ENCODE measurements around the gene SLC17A9. TPM values are rescaled to one million over a fixed set of nuclear protein-coding genes. Genes with fewer than 3 reads are reported as not detected.

Gene SLC17A9
- total RNA-seq, 1 donor from 2014 or later, result 12.4 TPM

DNA sequence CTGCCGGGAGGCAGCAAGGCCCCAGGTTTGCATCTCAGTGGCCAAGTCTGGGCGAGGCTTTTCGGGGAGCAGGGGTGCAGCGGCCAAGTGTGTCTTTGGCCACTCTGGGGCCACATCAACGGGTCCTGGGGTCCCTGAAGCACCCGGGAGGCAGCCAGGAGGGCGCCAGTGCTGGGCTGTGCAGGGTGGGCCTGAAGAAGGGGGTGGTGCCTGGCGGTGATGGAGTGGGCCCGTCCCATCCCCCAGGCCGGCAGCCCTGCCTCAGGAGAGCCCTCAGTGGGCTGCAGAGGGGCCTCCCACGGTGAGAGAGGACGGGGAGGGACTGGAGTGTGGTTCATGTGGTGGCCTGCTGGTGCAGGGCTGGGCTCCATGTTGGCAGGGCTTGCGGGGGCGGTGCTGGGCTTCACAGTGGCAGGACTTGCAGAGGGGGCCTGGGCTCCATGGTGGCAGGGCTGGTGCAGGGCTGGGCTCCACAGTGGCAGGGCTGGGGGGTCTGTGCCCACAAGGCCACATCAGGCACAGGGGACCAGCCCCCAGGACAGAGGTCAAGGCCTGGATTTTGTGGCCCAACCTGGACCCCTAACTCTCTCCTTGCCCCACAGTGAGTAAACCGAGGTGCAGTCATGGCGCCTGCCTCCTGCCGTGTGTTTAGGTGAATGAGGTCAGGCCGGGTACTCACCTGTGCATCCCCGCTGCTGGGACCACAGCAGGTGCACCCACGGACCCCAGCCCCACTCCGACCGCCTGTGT is 64.7 kb downstream of the SLC17A9 start:
- Histone ChIP-seq H2AFZ (ENCODE audit: low read depth, low read length) (no peak overlapping the region), H3K27ac (ENCODE audit: low read depth, low read length) (no peak overlapping the region), H3K9me3 (ENCODE audit: insufficient read depth, low read depth, low read length) (peaks cover 9% of the 10 kb centered on the region), H3K4me2 (ENCODE audit: low read length) (no peak overlapping the region), H3K27me3 (ENCODE audit: insufficient read depth, low read length) (peaks cover 39% of the 10 kb centered on the region), H3K79me2 (ENCODE audit: insufficient read depth, low read length) (no peaks in the 10 kb centered on the region), H4K20me1 (ENCODE audit: insufficient read depth, low read length) (no peaks in the 10 kb centered on the region), H3K36me3 (ENCODE audit: insufficient read depth, low read length) (no peaks in the 10 kb centered on the region), H3K4me1 (ENCODE audit: insufficient read depth, low read length) (no peaks in the 10 kb centered on the region), H3K9ac (ENCODE audit: low read length) (no peak overlapping the region), H3K4me3 (ENCODE audit: insufficient read depth, low read depth, low read length) (no peak overlapping the region)
- no peak for DNase-seq (ENCODE audit: low read depth)
- FAIRE-seq, result no peak
- peaks cover 2% of the 10 kb centered on the region for H3K36me3 Mint-ChIP-seq (ENCODE audit: low read depth, unreplicated experiment)
- H3K27me3 Mint-ChIP-seq (ENCODE audit: low read depth, unreplicated experiment), result peaks cover 29% of the 10 kb centered on the region
- no peak overlapping the region for H3K27ac Mint-ChIP-seq (ENCODE audit: unreplicated experiment)
- H3K4me3 Mint-ChIP-seq (ENCODE audit: unreplicated experiment), result no peak overlapping the region
- TF ChIP-seq EZH2 (IDR thresholded peaks at IDR 0.05; ENCODE audit: insufficient read depth, low read length), result no peak
- TF ChIP-seq, protein P1, sequence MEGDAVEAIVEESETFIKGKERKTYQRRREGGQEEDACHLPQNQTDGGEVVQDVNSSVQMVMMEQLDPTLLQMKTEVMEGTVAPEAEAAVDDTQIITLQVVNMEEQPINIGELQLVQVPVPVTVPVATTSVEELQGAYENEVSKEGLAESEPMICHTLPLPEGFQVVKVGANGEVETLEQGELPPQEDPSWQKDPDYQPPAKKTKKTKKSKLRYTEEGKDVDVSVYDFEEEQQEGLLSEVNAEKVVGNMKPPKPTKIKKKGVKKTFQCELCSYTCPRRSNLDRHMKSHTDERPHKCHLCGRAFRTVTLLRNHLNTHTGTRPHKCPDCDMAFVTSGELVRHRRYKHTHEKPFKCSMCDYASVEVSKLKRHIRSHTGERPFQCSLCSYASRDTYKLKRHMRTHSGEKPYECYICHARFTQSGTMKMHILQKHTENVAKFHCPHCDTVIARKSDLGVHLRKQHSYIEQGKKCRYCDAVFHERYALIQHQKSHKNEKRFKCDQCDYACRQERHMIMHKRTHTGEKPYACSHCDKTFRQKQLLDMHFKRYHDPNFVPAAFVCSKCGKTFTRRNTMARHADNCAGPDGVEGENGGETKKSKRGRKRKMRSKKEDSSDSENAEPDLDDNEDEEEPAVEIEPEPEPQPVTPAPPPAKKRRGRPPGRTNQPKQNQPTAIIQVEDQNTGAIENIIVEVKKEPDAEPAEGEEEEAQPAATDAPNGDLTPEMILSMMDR (IDR thresholded peaks at IDR 0.05; ENCODE audit: insufficient read depth, low read depth, low read length), result no peak
- H3K9me3 Mint-ChIP-seq (ENCODE audit: unreplicated experiment), result peaks cover 12% of the 10 kb centered on the region
- H3K4me1 Mint-ChIP-seq (ENCODE audit: low read depth, unreplicated experiment), result peaks cover 3% of the 10 kb centered on the region

DNA sequence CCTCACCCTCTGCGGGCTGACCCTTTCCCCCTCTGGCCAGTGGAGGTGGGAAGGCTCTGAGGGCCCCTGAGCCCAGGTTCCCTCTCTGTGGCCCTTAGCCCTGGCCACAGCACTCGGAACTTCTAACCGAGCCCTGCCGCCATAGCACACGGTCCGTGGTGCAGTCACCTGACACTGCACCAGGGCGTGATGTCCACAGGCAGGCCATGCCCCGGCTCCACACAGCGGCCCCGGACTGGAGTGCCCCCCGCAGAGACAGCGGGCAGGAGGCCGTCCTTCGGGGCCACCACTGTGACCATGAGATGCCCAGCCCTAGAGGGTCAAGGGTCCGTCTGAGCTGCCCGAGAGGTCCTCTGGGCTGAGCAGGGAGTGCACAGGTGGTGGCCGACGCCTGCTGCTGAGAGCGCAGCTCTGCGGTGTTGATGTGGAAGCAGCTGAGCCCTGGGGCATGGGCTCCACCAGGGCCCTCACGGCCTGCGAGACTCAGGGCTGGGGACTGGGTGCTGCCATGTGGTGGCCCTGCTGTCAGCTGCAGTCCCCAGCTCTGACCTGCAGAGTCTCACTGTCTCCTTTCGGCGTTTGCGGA is 65.4 kb downstream of the SLC17A9 start:
- no peak overlapping the region for H3K4me2 ChIP-seq (ENCODE audit: low read length)
- no peaks in the 10 kb centered on the region for H3K4me1 ChIP-seq (ENCODE audit: insufficient read depth, low read length)
- H3K9me3 ChIP-seq (ENCODE audit: insufficient read depth, low read depth, low read length), result peaks cover 7% of the 10 kb centered on the region
- no peak for FAIRE-seq
- Mint-ChIP-seq H3K36me3 (ENCODE audit: low read depth, unreplicated experiment) (peaks cover 2% of the 10 kb centered on the region), H3K27ac (ENCODE audit: unreplicated experiment) (no peak overlapping the region), H3K27me3 (ENCODE audit: low read depth, unreplicated experiment) (peaks cover 28% of the 10 kb centered on the region), H3K4me3 (ENCODE audit: unreplicated experiment) (no peak overlapping the region), H3K9me3 (ENCODE audit: unreplicated experiment) (peaks cover 11% of the 10 kb centered on the region), H3K4me1 (ENCODE audit: low read depth, unreplicated experiment) (peaks cover 3% of the 10 kb centered on the region)
- H3K27me3 ChIP-seq (ENCODE audit: insufficient read depth, low read length), result peaks cover 36% of the 10 kb centered on the region
- H3K4me3 ChIP-seq (ENCODE audit: insufficient read depth, low read depth, low read length), result no peak overlapping the region
- H4K20me1 ChIP-seq (ENCODE audit: insufficient read depth, low read length), result no peaks in the 10 kb centered on the region
- H3K9ac ChIP-seq (ENCODE audit: low read length), result no peak overlapping the region
- no peak overlapping the region for H2AFZ ChIP-seq (ENCODE audit: low read depth, low read length)
- no peaks in the 10 kb centered on the region for H3K36me3 ChIP-seq (ENCODE audit: insufficient read depth, low read length)
- H3K79me2 ChIP-seq (ENCODE audit: insufficient read depth, low read length), result no peaks in the 10 kb centered on the region
- TF ChIP-seq, protein P1 (IDR thresholded peaks at IDR 0.05; ENCODE audit: insufficient read depth, low read depth, low read length), result no peak
- no peak for TF ChIP-seq EZH2 (IDR thresholded peaks at IDR 0.05; ENCODE audit: insufficient read depth, low read length)
- no peak for DNase-seq (ENCODE audit: low read depth)
- H3K27ac ChIP-seq (ENCODE audit: low read depth, low read length), result no peak overlapping the region

Other genes starting within 250 kb of the SLC17A9 start
- 0.10 and 0.16 TPM in 2 replicates for gene NTSR1, start 243.9 kb upstream of the SLC17A9 start, total RNA-seq
- gene MRGBP, start 156.2 kb upstream of the SLC17A9 start, total RNA-seq, result 18.7 and 19.3 TPM in 2 replicates
- gene OGFR, start 147.9 kb upstream of the SLC17A9 start, total RNA-seq, result 93.4 and 96.5 TPM in 2 replicates
- 43.0 and 54.3 TPM in 2 replicates for gene COL9A3, start 135.7 kb upstream of the SLC17A9 start, total RNA-seq
- gene TCFL5, start 90.9 kb upstream of the SLC17A9 start, total RNA-seq, result 11.0 and 13.5 TPM in 2 replicates
- 39.0 and 39.2 TPM in 2 replicates for gene DIDO1, start 26.2 kb upstream of the SLC17A9 start, total RNA-seq
- gene GID8, start 14.6 kb upstream of the SLC17A9 start, total RNA-seq, result 37.1 and 37.3 TPM in 2 replicates
- gene BHLHE23, start 54.3 kb downstream of the SLC17A9 start, total RNA-seq, result not detected in 2 replicates